ENCODE measurements around the gene USP3. TPM values are rescaled to one million over a fixed set of nuclear protein-coding genes. Genes with fewer than 3 reads are reported as not detected.

The USP3 gene
- total RNA-seq, 1 experiment from 2014 or later: 36.6 TPM

DNA sequence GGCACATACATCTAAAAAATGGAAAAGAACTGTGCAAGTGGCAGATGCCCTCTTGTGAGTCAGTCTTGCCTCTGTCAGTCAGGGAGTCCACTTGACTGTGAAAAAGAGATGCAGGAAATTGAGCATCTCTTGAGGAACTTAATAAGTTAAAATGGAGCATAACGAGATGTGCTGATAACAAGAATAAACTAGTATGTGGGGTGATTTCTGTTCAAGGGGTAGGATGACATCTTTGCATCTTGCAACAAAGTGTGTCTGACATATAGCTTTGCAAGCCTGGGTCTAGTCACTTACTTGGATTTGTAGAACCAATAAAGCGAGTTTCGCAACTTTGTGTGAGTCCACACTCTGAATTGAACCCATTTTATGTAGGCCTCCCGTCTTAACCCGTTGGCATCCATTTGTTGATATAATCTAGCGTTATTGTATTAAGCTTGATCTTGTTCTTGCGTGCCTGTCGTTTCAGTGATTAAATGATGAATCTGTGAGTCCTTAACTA is 2.2 kb downstream of the USP3 start (continued):
- TF ChIP-seq, protein P1, sequence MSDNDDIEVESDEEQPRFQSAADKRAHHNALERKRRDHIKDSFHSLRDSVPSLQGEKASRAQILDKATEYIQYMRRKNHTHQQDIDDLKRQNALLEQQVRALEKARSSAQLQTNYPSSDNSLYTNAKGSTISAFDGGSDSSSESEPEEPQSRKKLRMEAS (CRISPR knock-in tag; IDR thresholded peaks at IDR 0.05): no peak
- TF ChIP-seq, protein P2, sequence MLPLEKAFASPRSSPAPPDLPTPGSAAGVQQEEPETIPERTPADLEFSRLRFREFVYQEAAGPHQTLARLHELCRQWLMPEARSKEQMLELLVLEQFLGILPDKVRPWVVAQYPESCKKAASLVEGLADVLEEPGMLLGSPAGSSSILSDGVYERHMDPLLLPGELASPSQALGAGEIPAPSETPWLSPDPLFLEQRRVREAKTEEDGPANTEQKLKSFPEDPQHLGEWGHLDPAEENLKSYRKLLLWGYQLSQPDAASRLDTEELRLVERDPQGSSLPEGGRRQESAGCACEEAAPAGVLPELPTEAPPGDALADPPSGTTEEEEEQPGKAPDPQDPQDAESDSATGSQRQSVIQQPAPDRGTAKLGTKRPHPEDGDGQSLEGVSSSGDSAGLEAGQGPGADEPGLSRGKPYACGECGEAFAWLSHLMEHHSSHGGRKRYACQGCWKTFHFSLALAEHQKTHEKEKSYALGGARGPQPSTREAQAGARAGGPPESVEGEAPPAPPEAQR (CRISPR knock-in tag; IDR thresholded peaks at IDR 0.05): no peak
- TF ChIP-seq RORB (CRISPR knock-in tag; IDR thresholded peaks at IDR 0.05) (no peak), GRHL2 (CRISPR knock-in tag; IDR thresholded peaks at IDR 0.05; ENCODE audit: insufficient replicate concordance, severe bottlenecking) (no peak)
- TF ChIP-seq, protein P3, sequence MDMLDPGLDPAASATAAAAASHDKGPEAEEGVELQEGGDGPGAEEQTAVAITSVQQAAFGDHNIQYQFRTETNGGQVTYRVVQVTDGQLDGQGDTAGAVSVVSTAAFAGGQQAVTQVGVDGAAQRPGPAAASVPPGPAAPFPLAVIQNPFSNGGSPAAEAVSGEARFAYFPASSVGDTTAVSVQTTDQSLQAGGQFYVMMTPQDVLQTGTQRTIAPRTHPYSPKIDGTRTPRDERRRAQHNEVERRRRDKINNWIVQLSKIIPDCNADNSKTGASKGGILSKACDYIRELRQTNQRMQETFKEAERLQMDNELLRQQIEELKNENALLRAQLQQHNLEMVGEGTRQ (CRISPR knock-in tag; IDR thresholded peaks at IDR 0.05): no peak

DNA sequence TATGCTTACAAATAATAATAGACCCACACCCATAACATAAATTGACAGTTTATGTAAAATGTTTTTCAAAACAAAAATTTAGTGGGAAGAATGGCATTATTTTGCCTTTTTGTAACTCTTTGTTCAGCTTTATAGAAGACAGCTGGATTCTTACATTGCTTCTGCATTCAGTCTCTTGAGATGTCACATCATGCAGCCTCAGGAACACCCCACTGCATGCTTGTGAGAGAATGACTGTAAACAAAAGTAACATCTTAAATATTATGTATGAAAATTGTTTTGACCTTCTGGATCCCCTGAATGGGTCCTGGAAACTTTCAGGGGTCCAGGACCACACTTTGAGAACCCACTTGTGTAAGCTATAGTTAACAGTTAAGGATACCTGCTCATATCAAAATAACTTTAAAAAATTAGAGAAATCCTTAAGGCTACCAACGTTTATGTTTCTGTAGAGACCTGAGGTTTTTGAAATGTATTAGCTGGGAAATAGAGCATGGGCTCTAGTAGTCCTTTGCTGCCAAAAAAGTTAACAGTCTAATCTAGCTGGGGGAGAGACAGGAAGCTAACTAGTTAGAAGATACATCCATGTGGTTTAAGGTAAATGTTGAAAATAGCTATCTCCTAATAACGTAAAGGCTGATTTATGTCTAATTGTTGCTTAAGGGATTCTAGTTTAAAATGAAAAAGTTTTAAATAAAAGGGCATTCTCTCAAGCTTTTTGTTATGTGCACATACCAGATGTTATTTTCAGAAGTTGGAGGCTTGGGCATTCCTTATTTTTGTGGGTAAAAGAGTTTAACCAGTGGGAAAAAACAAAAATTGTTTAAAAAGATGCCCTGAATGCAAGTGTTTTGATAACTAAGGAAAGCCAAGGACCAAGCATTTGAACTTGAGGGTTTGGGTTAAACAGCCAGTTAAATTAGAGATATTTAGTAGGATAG is 3.8 kb downstream of the USP3 start:
- H3K36me3 Mint-ChIP-seq: no peaks in the 10 kb centered on the region
- CTCF ChIA-PET: interaction anchor here (1.1 to 1.7 kb wide), 4 partner anchors 21 to 91 kb away, joined by 3 to 6 read pairs (median 5); no protein-coding TSS in a partner anchor
- POLR2A ChIA-PET: no interaction called here
- H3K27ac Mint-ChIP-seq: no peak overlapping the region
- no peak for DNase-seq (ENCODE audit: low spot score)
- ATAC-seq: no peak
- H3K4me3 Mint-ChIP-seq: no peak overlapping the region
- TF ChIP-seq, protein P4, sequence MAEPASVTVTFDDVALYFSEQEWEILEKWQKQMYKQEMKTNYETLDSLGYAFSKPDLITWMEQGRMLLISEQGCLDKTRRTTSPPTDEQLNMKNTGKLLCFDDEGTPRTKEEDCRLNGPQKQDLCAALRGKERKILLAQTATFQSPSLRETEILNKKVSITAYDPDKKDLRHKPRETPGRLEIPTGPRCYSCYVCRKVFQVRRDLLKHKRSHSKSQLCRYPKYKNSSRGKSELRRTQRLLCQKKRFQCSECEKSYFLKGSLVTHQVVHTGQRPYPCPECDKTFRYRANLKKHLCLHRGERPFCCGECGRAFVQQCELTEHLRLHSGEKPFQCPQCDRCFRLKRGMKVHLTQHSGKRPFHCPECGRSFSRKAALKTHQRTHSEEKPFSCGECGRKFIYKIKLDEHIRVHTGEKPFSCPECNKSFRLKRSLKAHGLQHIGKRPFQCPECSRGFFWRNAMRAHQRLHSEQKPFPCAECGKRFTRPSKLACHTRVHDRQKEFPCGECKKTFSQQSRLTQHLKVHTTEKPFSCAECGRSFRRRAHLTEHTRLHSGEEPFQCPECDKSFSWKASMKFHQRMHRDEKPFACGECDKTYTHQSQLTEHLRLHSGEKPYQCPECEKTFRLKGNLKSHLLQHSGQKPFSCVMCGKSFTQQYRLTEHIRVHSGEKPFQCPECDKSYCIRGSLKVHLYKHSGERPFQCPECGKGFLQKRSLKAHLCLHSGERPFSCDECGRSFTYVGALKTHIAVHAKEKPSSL (CRISPR knock-in tag; conservative IDR thresholded peaks at IDR 0.05): no peak
- TF ChIP-seq, protein P1 (CRISPR knock-in tag; IDR thresholded peaks at IDR 0.05): no peak
- TF ChIP-seq ELF4 (CRISPR knock-in tag; IDR thresholded peaks at IDR 0.05; ENCODE audit: low read depth) (no peak), MXD4 (CRISPR knock-in tag; IDR thresholded peaks at IDR 0.05; ENCODE audit: borderline replicate concordance) (no peak), TCF7 (CRISPR knock-in tag; IDR thresholded peaks at IDR 0.05; ENCODE audit: low read depth) (no peak)
- H3K4me1 Mint-ChIP-seq: peaks cover 73% of the 10 kb centered on the region
- H3K27me3 Mint-ChIP-seq (ENCODE audit: low read depth): peaks cover 36% of the 10 kb centered on the region
- H3K9me3 Mint-ChIP-seq: no peaks in the 10 kb centered on the region

DNA sequence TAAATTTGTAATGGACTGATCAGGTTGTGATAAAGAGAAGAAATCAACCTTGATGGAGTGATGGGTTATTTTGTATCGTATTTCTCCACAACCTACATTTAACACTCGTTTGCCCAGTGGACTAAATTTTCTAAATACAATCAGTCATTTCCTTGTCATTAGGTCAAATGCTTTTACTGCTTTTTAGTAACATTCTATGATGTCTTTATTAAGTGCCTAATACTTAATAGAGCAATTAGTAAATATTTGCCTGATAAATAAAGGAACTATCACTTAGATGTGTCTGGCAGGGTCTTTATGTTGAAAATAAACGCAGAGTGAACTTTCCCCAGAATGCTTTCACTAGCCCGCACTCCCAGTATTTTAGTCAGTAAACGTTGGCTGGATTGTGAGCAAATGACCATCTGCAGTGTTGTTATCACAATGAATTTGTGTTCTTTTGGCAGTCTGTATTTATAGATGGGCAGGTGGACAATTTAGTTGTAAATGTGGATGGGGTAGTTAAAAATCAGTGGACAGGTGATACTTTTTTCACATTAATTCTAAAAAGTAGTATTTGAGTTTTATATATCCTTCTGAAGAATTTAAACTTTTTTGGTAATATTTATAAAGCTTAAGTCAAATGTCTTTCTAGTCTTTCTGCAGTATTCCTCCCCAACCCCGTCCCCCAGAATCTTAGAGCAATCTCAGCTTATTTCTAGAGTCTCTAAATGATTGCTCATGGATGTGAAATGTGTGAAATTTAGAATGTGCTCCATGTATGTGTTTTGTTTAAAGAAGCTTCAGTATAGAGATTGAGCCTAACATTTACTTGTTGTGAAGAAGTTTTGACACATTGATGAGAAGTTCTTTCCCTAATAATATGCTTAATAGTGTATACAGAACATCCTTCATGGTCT is 4.9 kb downstream of the USP3 start:
- no peak for ATAC-seq
- H3K4me3 Mint-ChIP-seq: no peak overlapping the region
- H3K4me1 Mint-ChIP-seq: peaks cover 74% of the 10 kb centered on the region
- DNase-seq (ENCODE audit: low spot score): no peak
- peaks cover 36% of the 10 kb centered on the region for H3K27me3 Mint-ChIP-seq (ENCODE audit: low read depth)
- no peaks in the 10 kb centered on the region for H3K36me3 Mint-ChIP-seq
- TF ChIP-seq, protein P5, sequence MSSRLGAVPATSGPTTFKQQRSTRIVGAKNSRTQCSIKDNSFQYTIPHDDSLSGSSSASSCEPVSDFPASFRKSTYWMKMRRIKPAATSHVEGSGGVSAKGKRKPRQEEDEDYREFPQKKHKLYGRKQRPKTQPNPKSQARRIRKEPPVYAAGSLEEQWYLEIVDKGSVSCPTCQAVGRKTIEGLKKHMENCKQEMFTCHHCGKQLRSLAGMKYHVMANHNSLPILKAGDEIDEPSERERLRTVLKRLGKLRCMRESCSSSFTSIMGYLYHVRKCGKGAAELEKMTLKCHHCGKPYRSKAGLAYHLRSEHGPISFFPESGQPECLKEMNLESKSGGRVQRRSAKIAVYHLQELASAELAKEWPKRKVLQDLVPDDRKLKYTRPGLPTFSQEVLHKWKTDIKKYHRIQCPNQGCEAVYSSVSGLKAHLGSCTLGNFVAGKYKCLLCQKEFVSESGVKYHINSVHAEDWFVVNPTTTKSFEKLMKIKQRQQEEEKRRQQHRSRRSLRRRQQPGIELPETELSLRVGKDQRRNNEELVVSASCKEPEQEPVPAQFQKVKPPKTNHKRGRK (CRISPR knock-in tag; IDR thresholded peaks at IDR 0.05; ENCODE audit: borderline replicate concordance): no peak
- ChIA-PET POLR2A (no interaction called here), CTCF (interaction anchor here (1.1 to 2.4 kb wide), 8 partner anchors 21 to 101 kb away, joined by 4 to 9 read pairs (median 6); no protein-coding TSS in a partner anchor)
- no peaks in the 10 kb centered on the region for H3K9me3 Mint-ChIP-seq
- H3K27ac Mint-ChIP-seq: no peak overlapping the region
